Measurements from ENCODE around the gene AMOTL2.

- no peak for TF ChIP-seq CTCF (conservative IDR thresholded peaks at IDR 0.05 in 1 of 2, IDR thresholded peaks at IDR 0.05 in 1 of 2; ENCODE audit: extremely low read depth in 1 of 2, insufficient read depth in 1 of 2, low read depth in 1 of 2, low read length in 2 of 2)
- TF ChIP-seq EZH2 (IDR thresholded peaks at IDR 0.05; ENCODE audit: borderline replicate concordance, low read length), result no peak
These were observed 52.0 kb downstream of the AMOTL2 start for GRCh38 chr3:134322286-134322685.
